ENCODE results near the gene FARP2. TPM values are rescaled to one million over a fixed set of nuclear protein-coding genes. Genes with fewer than 3 reads are reported as not detected.
"Not testable (repeated sequence)": the region's sequence is repeated elsewhere in the genome, so short reads cannot be mapped to it uniquely, and the experiment has no call there.

The FARP2 gene
- total RNA-seq, 1 donor from 2014 or later, result 67.7 TPM

DNA sequence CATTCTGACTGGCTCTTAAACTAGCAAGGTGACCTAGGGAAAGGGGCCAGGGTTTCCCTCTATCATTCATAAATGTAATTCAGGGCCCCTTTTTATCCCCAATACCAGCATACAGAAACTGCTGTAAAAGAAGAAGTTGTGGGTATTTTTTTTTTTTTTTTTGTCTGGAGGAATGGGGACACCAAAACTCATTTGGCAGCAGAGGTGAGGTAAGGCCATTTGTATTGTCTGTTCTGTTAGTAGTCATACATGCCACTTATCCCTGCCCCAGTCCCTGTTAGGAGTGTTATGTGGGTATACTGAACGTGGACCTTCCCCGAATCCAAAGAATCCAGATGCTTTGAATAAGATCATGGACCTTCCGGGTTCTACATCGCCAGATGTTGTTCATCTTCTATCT, 38.7 kb upstream of the FARP2 start:
- peaks cover 10% of the 10 kb centered on the region for H3K27me3 Mint-ChIP-seq (ENCODE audit: unreplicated experiment)

GRCh38 chr2:241318830-241319229, 37.3 kb upstream of the FARP2 start:
- not testable (repeated sequence) for H3K9me3 Mint-ChIP-seq (ENCODE audit: unreplicated experiment); H3K27ac Mint-ChIP-seq (ENCODE audit: unreplicated experiment); H3K27me3 Mint-ChIP-seq (ENCODE audit: unreplicated experiment); DNase-seq; H3K36me3 Mint-ChIP-seq (ENCODE audit: unreplicated experiment)
- Mint-ChIP-seq H3K4me3 (ENCODE audit: unreplicated experiment) (peak overlapping the region; percentile 93), H3K4me1 (ENCODE audit: low read depth, unreplicated experiment) (peaks cover 38% of the 10 kb centered on the region)

More for the DNA sequence above, 38.7 kb upstream of the FARP2 start:
- Mint-ChIP-seq H3K9me3 (ENCODE audit: unreplicated experiment) (peaks cover 8% of the 10 kb centered on the region), H3K4me3 (ENCODE audit: unreplicated experiment) (peak overlapping the region; percentile 93), H3K27ac (ENCODE audit: unreplicated experiment) (no peak overlapping the region), H3K4me1 (ENCODE audit: low read depth, unreplicated experiment) (peaks cover 38% of the 10 kb centered on the region), H3K36me3 (ENCODE audit: unreplicated experiment) (no peaks in the 10 kb centered on the region)
- no peak for DNase-seq
- TF ChIP-seq, protein P1, sequence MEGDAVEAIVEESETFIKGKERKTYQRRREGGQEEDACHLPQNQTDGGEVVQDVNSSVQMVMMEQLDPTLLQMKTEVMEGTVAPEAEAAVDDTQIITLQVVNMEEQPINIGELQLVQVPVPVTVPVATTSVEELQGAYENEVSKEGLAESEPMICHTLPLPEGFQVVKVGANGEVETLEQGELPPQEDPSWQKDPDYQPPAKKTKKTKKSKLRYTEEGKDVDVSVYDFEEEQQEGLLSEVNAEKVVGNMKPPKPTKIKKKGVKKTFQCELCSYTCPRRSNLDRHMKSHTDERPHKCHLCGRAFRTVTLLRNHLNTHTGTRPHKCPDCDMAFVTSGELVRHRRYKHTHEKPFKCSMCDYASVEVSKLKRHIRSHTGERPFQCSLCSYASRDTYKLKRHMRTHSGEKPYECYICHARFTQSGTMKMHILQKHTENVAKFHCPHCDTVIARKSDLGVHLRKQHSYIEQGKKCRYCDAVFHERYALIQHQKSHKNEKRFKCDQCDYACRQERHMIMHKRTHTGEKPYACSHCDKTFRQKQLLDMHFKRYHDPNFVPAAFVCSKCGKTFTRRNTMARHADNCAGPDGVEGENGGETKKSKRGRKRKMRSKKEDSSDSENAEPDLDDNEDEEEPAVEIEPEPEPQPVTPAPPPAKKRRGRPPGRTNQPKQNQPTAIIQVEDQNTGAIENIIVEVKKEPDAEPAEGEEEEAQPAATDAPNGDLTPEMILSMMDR (IDR thresholded peaks at IDR 0.05; ENCODE audit: partially characterized antibody, unreplicated experiment), result no peak

DNA sequence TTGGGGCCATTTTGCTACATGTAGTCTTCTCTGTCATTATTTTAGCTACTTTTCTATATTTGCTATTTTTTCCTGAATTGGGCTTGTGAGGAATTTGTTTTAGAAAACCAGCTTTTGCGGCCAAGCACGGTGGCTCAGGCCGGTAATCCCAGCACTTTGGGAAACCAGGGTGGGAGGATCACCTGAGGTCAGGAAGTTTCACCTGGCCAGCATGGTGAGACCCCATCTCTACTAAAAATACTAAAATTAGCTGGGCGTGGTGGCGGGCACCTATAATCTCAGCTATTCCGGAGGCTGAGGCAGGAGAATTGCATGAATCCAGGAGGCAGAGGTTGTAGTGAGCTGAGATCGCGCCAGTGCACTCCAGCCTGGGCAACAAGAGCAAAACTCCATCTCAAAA, 35.7 kb upstream of the FARP2 start:
- Mint-ChIP-seq H3K4me3 (ENCODE audit: unreplicated experiment) (peak overlapping the region; percentile 51), H3K9me3 (ENCODE audit: unreplicated experiment) (peaks cover 3% of the 10 kb centered on the region), H3K27me3 (ENCODE audit: unreplicated experiment) (peaks cover 5% of the 10 kb centered on the region), H3K27ac (ENCODE audit: unreplicated experiment) (no peak overlapping the region), H3K36me3 (ENCODE audit: unreplicated experiment) (no peaks in the 10 kb centered on the region), H3K4me1 (ENCODE audit: low read depth, unreplicated experiment) (peaks cover 41% of the 10 kb centered on the region)
- TF ChIP-seq, protein P1 (IDR thresholded peaks at IDR 0.05; ENCODE audit: partially characterized antibody, unreplicated experiment), result no peak
- no peak for DNase-seq

GRCh38 chr2:241321033-241321432, 35.1 kb upstream of the FARP2 start:
- TF ChIP-seq, protein P1 (IDR thresholded peaks at IDR 0.05; ENCODE audit: partially characterized antibody, unreplicated experiment), result no peak
- peaks cover 41% of the 10 kb centered on the region for H3K4me1 Mint-ChIP-seq (ENCODE audit: low read depth, unreplicated experiment)

DNA sequence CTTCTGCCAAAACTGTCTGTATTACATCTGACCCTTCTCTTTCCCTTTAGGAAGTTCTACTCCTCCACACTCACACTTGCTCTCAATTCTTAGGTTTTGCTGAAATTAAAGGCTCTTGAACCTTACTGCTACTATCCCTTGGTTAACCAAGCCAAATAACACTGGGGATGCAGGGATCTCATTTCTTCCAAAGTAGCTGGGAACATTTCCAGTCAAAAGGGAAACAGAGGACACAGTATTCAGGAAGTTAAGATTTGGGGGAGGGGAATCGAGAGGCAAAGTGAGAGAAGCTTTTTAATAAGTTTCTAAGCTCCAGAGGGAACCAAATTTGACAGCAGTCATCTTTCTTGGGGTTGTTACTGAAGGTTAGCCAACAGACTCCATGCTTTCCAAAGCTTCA, 34.2 kb upstream of the FARP2 start:
- H3K4me1 Mint-ChIP-seq (ENCODE audit: low read depth, unreplicated experiment), result peaks cover 39% of the 10 kb centered on the region
- peaks cover 2% of the 10 kb centered on the region for H3K27me3 Mint-ChIP-seq (ENCODE audit: unreplicated experiment)
- no peak for DNase-seq
- peaks cover under 1% of the 10 kb centered on the region for H3K36me3 Mint-ChIP-seq (ENCODE audit: unreplicated experiment)
- TF ChIP-seq, protein P1 (IDR thresholded peaks at IDR 0.05; ENCODE audit: partially characterized antibody, unreplicated experiment), result no peak
- H3K9me3 Mint-ChIP-seq (ENCODE audit: unreplicated experiment), result no peaks in the 10 kb centered on the region
- no peak overlapping the region for H3K4me3 Mint-ChIP-seq (ENCODE audit: unreplicated experiment)
- no peak overlapping the region for H3K27ac Mint-ChIP-seq (ENCODE audit: unreplicated experiment)

More at GRCh38 chr2:241321033-241321432, 35.1 kb upstream of the FARP2 start:
- H3K27ac Mint-ChIP-seq (ENCODE audit: unreplicated experiment), result peak overlapping the region; percentile 57
- no peaks in the 10 kb centered on the region for H3K36me3 Mint-ChIP-seq (ENCODE audit: unreplicated experiment)
- DNase-seq, result no peak
- peaks cover 4% of the 10 kb centered on the region for H3K27me3 Mint-ChIP-seq (ENCODE audit: unreplicated experiment)
- H3K4me3 Mint-ChIP-seq (ENCODE audit: unreplicated experiment), result peak overlapping the region; percentile 55
- H3K9me3 Mint-ChIP-seq (ENCODE audit: unreplicated experiment), result peaks cover 3% of the 10 kb centered on the region
